H9 (cell line): Measurements from ENCODE around the gene SLC6A19. TPM values are rescaled to one million over a fixed set of nuclear protein-coding genes. Genes with fewer than 3 reads are reported as not detected.
A peak's percentile ranks its signal among the peaks of the same experiment; 100 is the strongest.

Experiments
- DNase-seq: peaks from one replicate; pipeline ENCODE4 v3.0.0-alpha.2; 2017
- H2AFZ ChIP-seq: one replicate; pipeline ENCODE4 v1.6.1; 2013; ENCODE audit warnings: mild to moderate bottlenecking, low read length, control low read depth, moderate library complexity
- H2AK5ac ChIP-seq: 2 replicates; pipeline ENCODE4 v1.6.1; 2013; ENCODE audit warnings: low read length, control low read depth, mixed read lengths; ENCODE audit not compliant: insufficient read length
- H2BK120ac ChIP-seq: one replicate; pipeline ENCODE4 v1.6.1; 2013; ENCODE audit warnings: low read depth, mild to moderate bottlenecking, low read length, control low read depth, inconsistent platforms; ENCODE audit not compliant: poor library complexity, severe bottlenecking
- H2BK12ac ChIP-seq: 2 replicates; pipeline ENCODE4 v1.6.1; 2013; ENCODE audit warnings: low read length, control low read depth, mixed read lengths, low read depth; ENCODE audit not compliant: insufficient read length
- H2BK15ac ChIP-seq: 2 replicates; pipeline ENCODE4 v1.6.1; 2013; ENCODE audit warnings: low read depth, low read length, control low read depth
- H2BK20ac ChIP-seq: one replicate; pipeline ENCODE4 v1.6.1; 2013; ENCODE audit warnings: low read depth, mild to moderate bottlenecking, low read length, control low read depth, inconsistent platforms; ENCODE audit not compliant: poor library complexity, severe bottlenecking
- H2BK5ac ChIP-seq: 2 replicates; pipeline ENCODE4 v1.6.1; 2013; ENCODE audit warnings: low read length, control low read depth, mixed read lengths; ENCODE audit not compliant: insufficient read length
- H3K14ac ChIP-seq: 2 replicates; pipeline ENCODE4 v1.6.1; 2013; ENCODE audit warnings: low read length, control low read depth; ENCODE audit not compliant: insufficient read depth
- H3K18ac ChIP-seq: 2 replicates; pipeline ENCODE4 v1.6.1; 2013; ENCODE audit warnings: low read depth, mild to moderate bottlenecking, mixed read lengths, low read length, control low read depth; ENCODE audit not compliant: insufficient read length
- H3K23ac ChIP-seq: 2 replicates; pipeline ENCODE4 v1.6.1; 2013; ENCODE audit warnings: low read length, control low read depth, mixed read lengths, low read depth; ENCODE audit not compliant: insufficient read length
- H3K23me2 ChIP-seq: 2 replicates; pipeline ENCODE4 v1.6.1; 2013; ENCODE audit warnings: low read depth, mild to moderate bottlenecking, mixed read lengths, low read length, control low read depth; ENCODE audit not compliant: insufficient read length, poor library complexity, severe bottlenecking
- H3K27ac ChIP-seq: 2 replicates; pipeline ENCODE4 v1.5.1; 2013; ENCODE audit warnings: low read length, control low read depth, mixed read lengths, low read depth; ENCODE audit not compliant: insufficient read length
- H3K27me3 ChIP-seq: 2 replicates; pipeline ENCODE4 v1.6.1; 2013; ENCODE audit warnings: low read length, control low read depth, inconsistent platforms; ENCODE audit not compliant: insufficient read depth
- H3K4ac ChIP-seq: 2 replicates; pipeline ENCODE4 v1.6.1; 2013; ENCODE audit warnings: low read depth, mild to moderate bottlenecking, control low read depth, inconsistent platforms, low read length, moderate library complexity
- H3K4me1 ChIP-seq: 2 replicates; pipeline ENCODE4 v1.6.1; 2013; ENCODE audit warnings: low read length, control low read depth, inconsistent platforms; ENCODE audit not compliant: insufficient read depth
- H3K4me2 ChIP-seq: 2 replicates; pipeline ENCODE4 v1.6.1; 2013; ENCODE audit warnings: low read length, control low read depth, mixed read lengths; ENCODE audit not compliant: insufficient read length, insufficient read depth
- H3K56ac ChIP-seq: 2 replicates; pipeline ENCODE4 v1.6.1; 2013; ENCODE audit warnings: low read depth, mild to moderate bottlenecking, mixed read lengths, low read length, control low read depth; ENCODE audit not compliant: insufficient read length
- H3K79me1 ChIP-seq: 2 replicates; pipeline ENCODE4 v1.6.1; 2013; ENCODE audit warnings: low read depth, mild to moderate bottlenecking, moderate library complexity, low read length, control low read depth, inconsistent platforms; ENCODE audit not compliant: insufficient read depth, poor library complexity, severe bottlenecking
- H3K79me2 ChIP-seq: 2 replicates; pipeline ENCODE4 v1.6.1; 2013; ENCODE audit warnings: low read length, control low read depth, inconsistent platforms; ENCODE audit not compliant: insufficient read depth
- H3K9ac ChIP-seq: 2 replicates; pipeline ENCODE4 v1.6.1; 2013; ENCODE audit warnings: low read length, control low read depth, mixed read lengths; ENCODE audit not compliant: insufficient read length; ENCODE audit errors: extremely low read depth
- H3K9me3 ChIP-seq: one replicate; pipeline ENCODE4 v1.6.1; 2013; ENCODE audit warnings: low read depth, low read length, inconsistent platforms; ENCODE audit not compliant: control insufficient read depth
- H3T11ph ChIP-seq: one replicate; pipeline ENCODE4 v1.6.1; 2013; ENCODE audit warnings: mild to moderate bottlenecking, low read length, control low read depth, inconsistent platforms
- H4K20me1 ChIP-seq: one replicate; pipeline ENCODE4 v1.6.1; 2013; ENCODE audit not compliant: control insufficient read depth, insufficient read length, insufficient read depth
- H4K5ac ChIP-seq: 2 replicates; pipeline ENCODE4 v1.6.1; 2013; ENCODE audit warnings: low read depth, mild to moderate bottlenecking, mixed read lengths, low read length, control low read depth; ENCODE audit not compliant: insufficient read length
- H4K8ac ChIP-seq: replicated peaks from 2 replicates; pipeline ENCODE4 v1.6.1; 2013; ENCODE audit warnings: low read length, control low read depth, mixed read lengths, low read depth; ENCODE audit not compliant: insufficient read length
- H4K91ac ChIP-seq: 2 replicates; pipeline ENCODE4 v1.6.1; 2013; ENCODE audit warnings: low read depth, mild to moderate bottlenecking, moderate library complexity, mixed read lengths, low read length, control low read depth; ENCODE audit not compliant: insufficient read length
- H3K27ac Mint-ChIP-seq, 3 experiments: 2 replicates in 2 of 3; 3 replicates in 1 of 3; pipeline ENCODE4 v1.8.0; 2020 to 2021; ENCODE audit warnings: mixed read lengths in 3 of 3, mild to moderate bottlenecking in 1 of 3, moderate library complexity in 1 of 3
- H3K27me3 Mint-ChIP-seq: 2 replicates; pipeline ENCODE4 v1.8.0; 2021; ENCODE audit warnings: low read depth, mild to moderate bottlenecking, moderate library complexity, mixed read lengths
- H3K36me3 Mint-ChIP-seq, 3 experiments: 2 replicates in 2 of 3; 3 replicates in 1 of 3; pipeline ENCODE4 v1.8.0; 2020 to 2021; ENCODE audit warnings: low read depth in 3 of 3, mixed read lengths in 3 of 3; ENCODE audit not compliant: insufficient read depth in 1 of 3
- H3K4me1 Mint-ChIP-seq, 2 experiments: 2 replicates each; pipeline ENCODE4 v1.8.0; 2020; ENCODE audit warnings: mixed read lengths in 2 of 2
- H3K4me3 Mint-ChIP-seq, 2 experiments: 2 replicates in 1 of 2; 3 replicates in 1 of 2; pipeline ENCODE4 v1.8.0; 2020 to 2021; ENCODE audit warnings: mild to moderate bottlenecking in 2 of 2, mixed read lengths in 2 of 2, moderate library complexity in 1 of 2
- H3K9me3 Mint-ChIP-seq, 2 experiments: 2 replicates in 1 of 2; 3 replicates in 1 of 2; pipeline ENCODE4 v1.8.0; 2020; ENCODE audit warnings: mild to moderate bottlenecking in 2 of 2, mixed read lengths in 2 of 2, moderate library complexity in 1 of 2
- CTCF ChIP-seq: fragments of 200-600 bp; sonication (generic); conservative IDR thresholded peaks from 3 replicates; pipeline ENCODE4 v1.8.0; 2021; ENCODE audit warnings: antibody characterized with exemption, mild to moderate bottlenecking
- WGBS: extraction: QIAGEN DNeasy Blood & Tissue Kit; methylation state at CpG from one replicate; pipeline ENCODE4 v1.1.7; 2013; ENCODE audit warnings: missing lambda C conversion rate, low lambda C conversion rate, mixed read lengths; ENCODE audit not compliant: insufficient read length; ENCODE audit errors: extremely low coverage; 5-methylcytosine and 5-hydroxymethylcytosine counted together
- total RNA-seq: library from RNA; stranded (reverse); gene quantifications from 2 replicates; pipeline ENCODE4 v1.2.1, GENCODE V29; 2021

Gene SLC6A19
- total RNA-seq, 1 experiment from 2014 or later = not detected

GRCh38 chr5:1153428-1153827 is 48.0 kb upstream of the SLC6A19 start:
- H3K23ac ChIP-seq = no peak overlapping the region
- no peaks in the 10 kb centered on the region for H3K9me3 ChIP-seq
- H3K18ac ChIP-seq = no peak overlapping the region
- H3K4ac ChIP-seq = no peak overlapping the region
- H4K5ac ChIP-seq = no peak overlapping the region
- no peak for DNase-seq
- no peaks in the 10 kb centered on the region for H3K79me2 ChIP-seq
- H4K8ac ChIP-seq = no peak overlapping the region
- H2BK5ac ChIP-seq = no peak overlapping the region
- H3K4me2 ChIP-seq = no peak overlapping the region
- no peak overlapping the region for H3T11ph ChIP-seq
- H3K27ac ChIP-seq = no peak overlapping the region
- no peak overlapping the region for H3K27ac Mint-ChIP-seq
- H2BK120ac ChIP-seq = no peak overlapping the region
- peaks cover 8 to 13% of the 10 kb centered on the region in 2 experiments for H3K9me3 Mint-ChIP-seq
- no peak overlapping the region for H3K9ac ChIP-seq
- no peak overlapping the region for H2BK20ac ChIP-seq
- no peak overlapping the region for H4K91ac ChIP-seq
- no peak overlapping the region for H3K56ac ChIP-seq
- H3K27me3 ChIP-seq = peaks cover 14% of the 10 kb centered on the region; the same call in 1 of the 2 replicates
- H2BK12ac ChIP-seq = no peak overlapping the region
- H3K4me1 ChIP-seq = no peaks in the 10 kb centered on the region; the same call in 1 of the 2 replicates
- H3K23me2 ChIP-seq = no peaks in the 10 kb centered on the region
- H3K4me1 Mint-ChIP-seq = peaks cover 5 to 15% of the 10 kb centered on the region in 2 experiments
- peak overlapping the region in 1 of 2 experiments; percentile 6; a peak in 1 of 5 replicates for H3K4me3 Mint-ChIP-seq
- peaks cover 53% of the 10 kb centered on the region for H3K27me3 Mint-ChIP-seq
- no peak overlapping the region for H2BK15ac ChIP-seq
- no peak overlapping the region; the same call in 1 of the 2 replicates for H3K14ac ChIP-seq
- TF ChIP-seq CTCF = no peak
- H2AK5ac ChIP-seq = no peak overlapping the region
- H3K36me3 Mint-ChIP-seq = peaks cover 0 to 10% (median 0%) of the 10 kb centered on the region in 3 experiments; a peak in 4 of 7 replicates
- H4K20me1 ChIP-seq = no peaks in the 10 kb centered on the region
- H2AFZ ChIP-seq = no peak overlapping the region
- WGBS = no CpG with 5 or more reads among the region's 12 CpGs
- H3K79me1 ChIP-seq = no peaks in the 10 kb centered on the region
